ENCODE measurements around the gene PRDM16.

PRDM16 gene

GRCh38 chr1:3459940-3460671, 391.1 kb downstream of the PRDM16 start:
- no peak for DNase-seq

- DNase-seq, result no peak
These were observed 391.7 kb downstream of the PRDM16 start for GRCh38 chr1:3460672-3461131.

- no peak for DNase-seq
These were observed 392.4 kb downstream of the PRDM16 start for GRCh38 chr1:3461238-3461933.

DNA sequence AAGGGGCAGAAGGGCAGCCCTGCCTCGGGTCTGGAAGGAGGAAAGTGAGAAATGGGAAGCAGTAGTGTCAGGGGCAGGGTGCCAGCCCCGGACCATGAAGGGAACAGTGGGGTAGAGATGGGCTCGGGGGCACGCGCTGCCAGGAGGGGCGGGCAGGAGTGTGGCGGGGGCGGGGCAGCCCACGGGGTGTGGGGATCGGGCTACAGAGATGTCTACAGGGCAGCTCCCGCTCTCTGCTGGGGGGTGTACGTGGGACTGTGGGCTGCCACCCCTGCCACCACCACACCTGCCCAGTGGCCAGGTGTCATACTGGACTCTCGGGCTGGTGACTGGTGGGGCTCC, 392.9 kb downstream of the PRDM16 start:
- DNase-seq, result no peak

- DNase-seq, result no peak
These were observed 393.5 kb downstream of the PRDM16 start for GRCh38 chr1:3462356-3463012.

DNA sequence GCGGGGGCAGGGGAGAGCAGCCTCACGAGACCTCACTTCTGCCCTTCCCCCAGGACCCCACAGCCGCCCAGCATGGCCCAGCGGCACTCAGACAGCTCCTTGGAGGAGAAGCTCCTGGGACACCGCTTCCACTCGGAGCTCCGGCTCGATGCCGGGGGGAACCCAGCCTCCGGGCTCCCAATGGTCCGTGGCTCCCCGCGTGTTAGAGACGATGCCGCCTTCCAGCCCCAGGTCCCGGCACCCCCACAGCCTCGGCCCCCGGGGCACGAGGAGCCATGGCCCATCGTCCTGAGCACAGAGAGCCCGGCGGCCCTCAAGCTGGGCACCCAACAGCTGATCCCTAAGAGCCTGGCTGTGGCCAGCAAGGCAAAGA, 394.0 kb downstream of the PRDM16 start:
- no peak for DNase-seq

DNA sequence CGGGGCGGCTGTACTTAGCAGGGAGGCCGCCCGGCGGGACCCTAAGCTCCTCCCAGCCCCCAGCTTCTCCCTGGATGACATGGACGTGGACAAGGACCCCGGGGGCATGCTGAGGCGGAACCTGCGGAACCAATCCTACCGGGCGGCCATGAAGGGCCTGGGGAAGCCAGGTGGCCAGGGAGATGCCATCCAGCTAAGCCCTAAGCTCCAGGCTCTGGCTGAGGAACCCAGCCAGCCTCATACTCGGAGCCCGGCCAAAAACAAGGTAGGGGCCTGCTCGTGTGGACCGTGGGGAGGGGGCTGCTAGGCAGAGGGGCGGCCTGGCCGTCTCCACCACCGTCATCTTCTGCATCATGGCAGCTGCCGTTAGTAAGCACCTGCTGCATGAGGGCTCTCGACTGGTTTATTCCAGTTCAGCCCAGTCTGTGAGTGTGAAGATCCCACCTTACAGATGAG, 394.4 kb downstream of the PRDM16 start:
- DNase-seq, result no peak

DNA sequence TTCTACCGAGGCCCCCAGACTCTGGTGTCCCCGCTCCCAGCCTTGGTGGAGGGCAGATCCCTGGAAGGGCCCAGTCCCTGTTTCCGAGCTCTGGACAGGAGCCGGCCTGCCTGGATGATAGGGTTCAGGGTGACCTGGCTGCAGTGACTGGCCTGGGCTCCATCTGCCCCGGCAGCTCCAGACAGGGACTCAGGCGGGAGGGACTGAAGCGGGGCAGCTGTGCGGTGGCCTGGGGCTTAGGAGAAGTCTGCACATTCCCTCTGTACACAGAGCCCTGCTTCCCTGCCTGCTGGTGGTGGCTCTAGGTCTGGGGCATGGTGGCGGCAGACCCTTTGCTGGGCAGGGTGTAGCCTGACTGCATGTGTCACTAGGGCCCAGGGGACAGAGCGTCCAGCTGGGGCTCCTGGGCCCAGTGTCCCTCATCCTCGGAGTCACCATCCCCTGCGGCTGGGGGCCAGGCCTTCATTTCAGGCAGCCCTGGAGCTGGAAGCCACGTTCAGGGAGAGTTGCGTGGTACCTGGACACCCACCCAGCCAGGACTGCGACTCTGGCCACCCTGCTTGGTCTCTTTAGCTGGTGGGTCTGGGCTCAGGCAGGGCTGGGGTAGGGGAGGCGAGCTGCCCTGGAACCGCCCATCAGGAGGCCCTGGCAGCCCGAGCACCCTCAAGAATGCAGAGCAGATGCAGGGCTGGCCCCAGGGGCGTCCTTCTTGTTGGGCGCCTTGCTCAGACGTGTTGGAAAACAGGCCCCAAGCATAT, 395.1 kb downstream of the PRDM16 start:
- no peak for DNase-seq

GRCh38 chr1:3464649-3465025, 395.6 kb downstream of the PRDM16 start:
- no peak for DNase-seq

- no peak for DNase-seq
These were observed 396.3 kb downstream of the PRDM16 start for GRCh38 chr1:3465091-3465934.

DNA sequence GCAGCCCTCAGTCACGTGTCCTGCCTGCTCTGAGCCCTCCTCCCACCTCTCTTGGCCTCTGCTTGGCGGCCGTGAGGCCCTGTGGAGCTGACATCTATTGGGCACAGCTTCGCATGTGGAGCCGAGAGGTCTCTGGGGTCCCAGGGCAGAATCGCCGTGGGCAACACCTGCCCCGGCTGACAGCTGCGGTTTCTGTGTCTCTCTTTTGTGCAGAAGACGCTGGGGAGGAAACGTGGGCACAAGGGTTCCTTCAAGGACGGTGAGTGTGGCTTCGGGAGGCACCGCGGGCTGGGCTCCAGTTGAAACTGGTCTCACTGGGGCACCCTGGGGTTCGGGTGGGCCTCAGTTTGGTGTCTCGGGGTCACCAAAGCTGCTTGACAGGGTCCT, 396.9 kb downstream of the PRDM16 start:
- DNase-seq, result no peak

DNA sequence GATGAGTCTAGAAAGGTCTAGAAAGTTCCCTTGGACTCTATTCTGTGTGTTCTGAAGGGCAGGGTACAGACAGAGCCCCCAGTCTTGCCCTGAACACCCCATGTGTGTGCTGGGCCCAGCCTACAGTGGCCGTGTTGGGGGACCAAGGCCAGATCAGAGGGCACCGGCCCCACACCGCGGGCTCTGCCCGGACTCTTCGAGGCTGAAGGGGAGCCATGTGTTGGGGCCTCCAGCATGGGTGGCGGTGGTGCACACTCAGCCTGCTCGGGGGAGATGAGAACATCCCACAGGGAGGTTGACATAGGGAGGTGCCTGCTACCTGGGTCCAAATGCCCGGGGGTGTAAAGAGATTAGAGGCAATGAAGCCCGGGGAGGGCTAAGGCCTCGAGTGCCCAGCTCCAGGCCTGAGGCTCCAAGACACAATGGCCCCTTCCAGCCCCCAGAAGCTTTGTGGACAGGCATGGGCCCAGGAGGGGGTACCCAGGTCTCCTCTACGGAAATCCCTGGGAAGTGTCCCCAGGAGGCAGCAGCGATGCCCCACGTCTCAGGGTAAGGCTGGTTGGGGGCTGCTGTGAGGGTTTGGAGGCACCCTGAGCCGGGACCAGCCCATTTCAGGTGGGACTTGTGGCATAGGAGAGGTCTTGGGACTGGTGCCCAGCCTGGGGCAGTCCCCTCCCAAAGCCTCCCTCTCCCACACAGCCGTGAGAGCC, 397.5 kb downstream of the PRDM16 start:
- DNase-seq, result no peak

DNA sequence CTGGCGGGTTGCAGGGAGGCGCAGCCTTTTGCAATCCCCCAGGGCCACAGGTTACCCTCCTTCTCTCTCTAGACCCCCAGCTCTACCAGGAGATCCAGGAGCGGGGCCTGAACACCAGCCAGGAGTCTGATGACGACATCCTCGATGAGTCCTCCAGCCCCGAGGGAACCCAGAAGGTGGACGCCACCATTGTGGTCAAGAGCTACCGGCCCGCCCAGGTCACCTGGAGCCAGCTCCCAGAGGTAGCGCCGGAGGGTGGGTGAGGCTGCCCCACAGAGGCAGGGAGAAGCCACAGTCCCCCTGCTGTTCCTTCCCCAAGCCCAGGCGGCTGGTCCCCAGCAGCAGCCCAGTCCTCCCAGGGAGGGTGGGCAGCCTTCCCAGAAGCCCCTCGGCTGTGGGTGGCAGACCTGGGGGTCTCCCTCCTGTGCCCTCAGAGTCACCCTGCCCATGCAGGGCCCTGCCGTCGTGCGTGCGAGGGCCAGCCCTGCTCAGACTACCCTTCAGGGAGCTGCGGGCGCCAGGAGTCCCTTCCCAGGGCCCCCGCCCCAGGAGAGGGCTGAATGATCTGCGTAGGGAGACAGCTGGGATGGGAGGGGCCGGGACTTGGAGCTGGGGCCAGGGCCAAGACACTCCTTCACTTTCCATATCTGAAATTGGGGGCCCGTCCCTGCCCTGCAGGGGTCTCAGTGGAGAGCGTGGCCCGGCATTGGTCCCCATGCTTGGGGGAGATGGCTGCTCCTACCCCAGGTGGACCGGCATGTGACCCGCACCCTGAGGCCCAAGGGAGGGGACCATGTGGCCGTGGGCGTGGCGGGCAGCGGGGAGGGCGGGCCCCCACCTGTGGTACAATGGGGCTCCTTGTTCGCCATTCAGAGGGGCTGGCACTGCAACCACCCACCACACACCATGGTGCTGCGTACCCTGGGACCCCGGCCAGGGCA, 398.4 kb downstream of the PRDM16 start:
- no peak for DNase-seq

DNA sequence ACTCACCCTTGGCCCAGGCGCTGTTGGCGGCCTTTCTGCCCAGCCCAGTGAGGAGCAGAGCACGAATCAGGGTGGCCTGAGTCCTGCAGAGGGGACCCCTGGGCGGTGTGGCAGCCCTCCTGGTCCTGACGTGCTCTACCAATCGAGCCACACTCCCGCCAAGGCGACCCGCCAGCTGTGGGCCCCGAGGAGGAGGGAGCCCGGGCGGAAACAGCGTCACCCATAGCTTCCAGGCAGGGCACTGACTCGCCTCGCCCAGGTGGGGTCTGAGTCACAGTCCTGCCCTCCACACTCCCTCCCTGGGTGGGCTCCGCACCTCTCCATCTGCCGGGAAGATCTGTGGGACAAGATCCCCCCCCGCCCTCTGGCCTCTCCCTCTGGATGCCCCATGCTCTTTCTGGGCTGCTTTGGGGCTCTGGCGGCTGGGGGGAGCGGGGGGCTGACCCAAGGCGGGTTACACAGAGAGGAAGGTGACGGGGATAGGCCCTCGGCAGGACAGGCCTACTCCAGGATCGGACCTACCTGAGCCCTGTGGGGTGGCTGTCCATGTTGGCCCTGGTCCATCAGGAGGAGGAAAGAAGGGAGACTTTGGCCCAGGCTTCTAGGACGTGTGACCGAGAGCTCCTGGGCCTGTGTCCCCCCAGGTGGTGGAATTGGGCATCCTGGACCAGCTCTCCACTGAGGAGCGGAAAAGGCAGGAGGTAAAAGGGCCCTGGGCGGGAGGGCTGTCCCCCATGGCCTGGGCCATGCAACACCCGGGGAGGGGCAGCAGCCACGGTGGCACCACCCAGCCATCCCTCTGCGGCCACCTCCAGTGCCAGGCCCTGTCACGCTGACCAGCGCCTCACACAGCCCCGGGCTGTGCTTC, 399.5 kb downstream of the PRDM16 start:
- no peak for DNase-seq

DNA sequence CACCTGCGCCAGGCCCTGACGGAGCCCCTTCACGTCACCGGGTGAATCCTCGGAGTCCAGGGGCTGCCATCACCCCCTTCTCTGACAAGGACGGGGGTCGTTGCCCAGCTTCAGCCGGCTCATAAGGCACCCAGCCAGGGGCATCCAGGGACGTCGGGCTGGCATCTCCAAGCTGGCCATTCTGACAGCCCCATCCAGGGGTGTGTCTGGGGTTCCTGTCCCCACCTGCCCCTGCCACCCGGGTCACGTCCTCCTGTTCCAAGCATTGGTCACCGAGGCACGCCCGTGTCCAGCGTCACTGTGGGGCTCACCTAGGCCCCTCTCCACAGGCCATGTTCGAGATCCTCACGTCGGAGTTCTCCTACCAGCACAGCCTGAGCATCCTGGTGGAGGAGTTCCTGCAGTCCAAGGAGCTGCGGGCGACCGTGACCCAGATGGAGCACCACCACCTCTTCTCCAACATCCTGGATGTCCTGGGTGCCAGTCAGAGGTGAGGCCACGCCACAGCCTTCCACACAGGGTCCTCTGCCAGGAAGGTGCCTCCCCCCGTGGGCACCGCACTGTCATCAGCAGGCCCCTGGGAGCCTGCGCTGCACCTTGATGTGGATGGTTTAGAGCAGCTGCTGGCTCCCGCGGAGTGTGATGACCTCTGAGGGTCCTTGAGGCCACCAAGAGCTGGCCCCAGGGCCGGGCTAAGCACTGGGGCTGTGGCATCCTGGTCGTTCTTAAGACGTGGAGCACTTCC, 400.3 kb downstream of the PRDM16 start:
- no peak for DNase-seq

- DNase-seq, result no peak
These were observed 401.0 kb downstream of the PRDM16 start for GRCh38 chr1:3469849-3470649.

GRCh38 chr1:3470650-3471355, 401.8 kb downstream of the PRDM16 start:
- DNase-seq, result no peak

All from NCI-H1436 treated with DMSO at 0.1 percent for 48 hours (cell line).